H9 (cell line): ENCODE data around the gene HOXB6. TPM values are rescaled to one million over a fixed set of nuclear protein-coding genes. Genes with fewer than 3 reads are reported as not detected.
A peak's percentile ranks its signal among the peaks of the same experiment; 100 is the strongest.

ENCODE experiments used
- DNase-seq: peaks from one replicate; pipeline ENCODE4 v3.0.0-alpha.2; 2017
- H2AFZ ChIP-seq: one replicate; pipeline ENCODE4 v1.6.1; 2013; ENCODE audit warnings: mild to moderate bottlenecking, low read length, control low read depth, moderate library complexity
- H2AK5ac ChIP-seq: 2 replicates; pipeline ENCODE4 v1.6.1; 2013; ENCODE audit warnings: low read length, control low read depth, mixed read lengths; ENCODE audit not compliant: insufficient read length
- H2BK120ac ChIP-seq: one replicate; pipeline ENCODE4 v1.6.1; 2013; ENCODE audit warnings: low read depth, mild to moderate bottlenecking, low read length, control low read depth, inconsistent platforms; ENCODE audit not compliant: poor library complexity, severe bottlenecking
- H2BK12ac ChIP-seq: 2 replicates; pipeline ENCODE4 v1.6.1; 2013; ENCODE audit warnings: low read length, control low read depth, mixed read lengths, low read depth; ENCODE audit not compliant: insufficient read length
- H2BK15ac ChIP-seq: 2 replicates; pipeline ENCODE4 v1.6.1; 2013; ENCODE audit warnings: low read depth, low read length, control low read depth
- H2BK20ac ChIP-seq: one replicate; pipeline ENCODE4 v1.6.1; 2013; ENCODE audit warnings: low read depth, mild to moderate bottlenecking, low read length, control low read depth, inconsistent platforms; ENCODE audit not compliant: poor library complexity, severe bottlenecking
- H2BK5ac ChIP-seq: 2 replicates; pipeline ENCODE4 v1.6.1; 2013; ENCODE audit warnings: low read length, control low read depth, mixed read lengths; ENCODE audit not compliant: insufficient read length
- H3K14ac ChIP-seq: 2 replicates; pipeline ENCODE4 v1.6.1; 2013; ENCODE audit warnings: low read length, control low read depth; ENCODE audit not compliant: insufficient read depth
- H3K18ac ChIP-seq: 2 replicates; pipeline ENCODE4 v1.6.1; 2013; ENCODE audit warnings: low read depth, mild to moderate bottlenecking, mixed read lengths, low read length, control low read depth; ENCODE audit not compliant: insufficient read length
- H3K23ac ChIP-seq: 2 replicates; pipeline ENCODE4 v1.6.1; 2013; ENCODE audit warnings: low read length, control low read depth, mixed read lengths, low read depth; ENCODE audit not compliant: insufficient read length
- H3K23me2 ChIP-seq: 2 replicates; pipeline ENCODE4 v1.6.1; 2013; ENCODE audit warnings: low read depth, mild to moderate bottlenecking, mixed read lengths, low read length, control low read depth; ENCODE audit not compliant: insufficient read length, poor library complexity, severe bottlenecking
- H3K27ac ChIP-seq: 2 replicates; pipeline ENCODE4 v1.5.1; 2013; ENCODE audit warnings: low read length, control low read depth, mixed read lengths, low read depth; ENCODE audit not compliant: insufficient read length
- H3K27me3 ChIP-seq: 2 replicates; pipeline ENCODE4 v1.6.1; 2013; ENCODE audit warnings: low read length, control low read depth, inconsistent platforms; ENCODE audit not compliant: insufficient read depth
- H3K4ac ChIP-seq: 2 replicates; pipeline ENCODE4 v1.6.1; 2013; ENCODE audit warnings: low read depth, mild to moderate bottlenecking, control low read depth, inconsistent platforms, low read length, moderate library complexity
- H3K4me1 ChIP-seq: 2 replicates; pipeline ENCODE4 v1.6.1; 2013; ENCODE audit warnings: low read length, control low read depth, inconsistent platforms; ENCODE audit not compliant: insufficient read depth
- H3K4me2 ChIP-seq: 2 replicates; pipeline ENCODE4 v1.6.1; 2013; ENCODE audit warnings: low read length, control low read depth, mixed read lengths; ENCODE audit not compliant: insufficient read length, insufficient read depth
- H3K56ac ChIP-seq: 2 replicates; pipeline ENCODE4 v1.6.1; 2013; ENCODE audit warnings: low read depth, mild to moderate bottlenecking, mixed read lengths, low read length, control low read depth; ENCODE audit not compliant: insufficient read length
- H3K79me1 ChIP-seq: 2 replicates; pipeline ENCODE4 v1.6.1; 2013; ENCODE audit warnings: low read depth, mild to moderate bottlenecking, moderate library complexity, low read length, control low read depth, inconsistent platforms; ENCODE audit not compliant: insufficient read depth, poor library complexity, severe bottlenecking
- H3K79me2 ChIP-seq: 2 replicates; pipeline ENCODE4 v1.6.1; 2013; ENCODE audit warnings: low read length, control low read depth, inconsistent platforms; ENCODE audit not compliant: insufficient read depth
- H3K9ac ChIP-seq: 2 replicates; pipeline ENCODE4 v1.6.1; 2013; ENCODE audit warnings: low read length, control low read depth, mixed read lengths; ENCODE audit not compliant: insufficient read length; ENCODE audit errors: extremely low read depth
- H3K9me3 ChIP-seq: one replicate; pipeline ENCODE4 v1.6.1; 2013; ENCODE audit warnings: low read depth, low read length, inconsistent platforms; ENCODE audit not compliant: control insufficient read depth
- H3T11ph ChIP-seq: one replicate; pipeline ENCODE4 v1.6.1; 2013; ENCODE audit warnings: mild to moderate bottlenecking, low read length, control low read depth, inconsistent platforms
- H4K20me1 ChIP-seq: one replicate; pipeline ENCODE4 v1.6.1; 2013; ENCODE audit not compliant: control insufficient read depth, insufficient read length, insufficient read depth
- H4K5ac ChIP-seq: 2 replicates; pipeline ENCODE4 v1.6.1; 2013; ENCODE audit warnings: low read depth, mild to moderate bottlenecking, mixed read lengths, low read length, control low read depth; ENCODE audit not compliant: insufficient read length
- H4K8ac ChIP-seq: replicated peaks from 2 replicates; pipeline ENCODE4 v1.6.1; 2013; ENCODE audit warnings: low read length, control low read depth, mixed read lengths, low read depth; ENCODE audit not compliant: insufficient read length
- H4K91ac ChIP-seq: 2 replicates; pipeline ENCODE4 v1.6.1; 2013; ENCODE audit warnings: low read depth, mild to moderate bottlenecking, moderate library complexity, mixed read lengths, low read length, control low read depth; ENCODE audit not compliant: insufficient read length
- H3K27ac Mint-ChIP-seq, 3 experiments: 2 replicates in 2 of 3; 3 replicates in 1 of 3; pipeline ENCODE4 v1.8.0; 2020 to 2021; ENCODE audit warnings: mixed read lengths in 3 of 3, mild to moderate bottlenecking in 1 of 3, moderate library complexity in 1 of 3
- H3K27me3 Mint-ChIP-seq: 2 replicates; pipeline ENCODE4 v1.8.0; 2021; ENCODE audit warnings: low read depth, mild to moderate bottlenecking, moderate library complexity, mixed read lengths
- H3K36me3 Mint-ChIP-seq, 3 experiments: 2 replicates in 2 of 3; 3 replicates in 1 of 3; pipeline ENCODE4 v1.8.0; 2020 to 2021; ENCODE audit warnings: low read depth in 3 of 3, mixed read lengths in 3 of 3; ENCODE audit not compliant: insufficient read depth in 1 of 3
- H3K4me1 Mint-ChIP-seq, 2 experiments: 2 replicates each; pipeline ENCODE4 v1.8.0; 2020; ENCODE audit warnings: mixed read lengths in 2 of 2
- H3K4me3 Mint-ChIP-seq, 2 experiments: 2 replicates in 1 of 2; 3 replicates in 1 of 2; pipeline ENCODE4 v1.8.0; 2020 to 2021; ENCODE audit warnings: mild to moderate bottlenecking in 2 of 2, mixed read lengths in 2 of 2, moderate library complexity in 1 of 2
- H3K9me3 Mint-ChIP-seq, 2 experiments: 2 replicates in 1 of 2; 3 replicates in 1 of 2; pipeline ENCODE4 v1.8.0; 2020; ENCODE audit warnings: mild to moderate bottlenecking in 2 of 2, mixed read lengths in 2 of 2, moderate library complexity in 1 of 2
- WGBS: extraction: QIAGEN DNeasy Blood & Tissue Kit; methylation state at CpG from one replicate; pipeline ENCODE4 v1.1.7; 2013; ENCODE audit warnings: missing lambda C conversion rate, low lambda C conversion rate, mixed read lengths; ENCODE audit not compliant: insufficient read length; ENCODE audit errors: extremely low coverage; 5-methylcytosine and 5-hydroxymethylcytosine counted together
- total RNA-seq: library from RNA; stranded (reverse); gene quantifications from 2 replicates; pipeline ENCODE4 v1.2.1, GENCODE V29; 2021
- TF ChIP-seq, protein P1 (sequence below): fragments of 200-600 bp; sonication (generic); conservative IDR thresholded peaks from 3 replicates; pipeline ENCODE4 v1.8.0; 2021; ENCODE audit warnings: antibody characterized with exemption, mild to moderate bottlenecking

HOXB6 gene
- total RNA-seq, 1 experiment from 2014 or later, result not detected

DNA sequence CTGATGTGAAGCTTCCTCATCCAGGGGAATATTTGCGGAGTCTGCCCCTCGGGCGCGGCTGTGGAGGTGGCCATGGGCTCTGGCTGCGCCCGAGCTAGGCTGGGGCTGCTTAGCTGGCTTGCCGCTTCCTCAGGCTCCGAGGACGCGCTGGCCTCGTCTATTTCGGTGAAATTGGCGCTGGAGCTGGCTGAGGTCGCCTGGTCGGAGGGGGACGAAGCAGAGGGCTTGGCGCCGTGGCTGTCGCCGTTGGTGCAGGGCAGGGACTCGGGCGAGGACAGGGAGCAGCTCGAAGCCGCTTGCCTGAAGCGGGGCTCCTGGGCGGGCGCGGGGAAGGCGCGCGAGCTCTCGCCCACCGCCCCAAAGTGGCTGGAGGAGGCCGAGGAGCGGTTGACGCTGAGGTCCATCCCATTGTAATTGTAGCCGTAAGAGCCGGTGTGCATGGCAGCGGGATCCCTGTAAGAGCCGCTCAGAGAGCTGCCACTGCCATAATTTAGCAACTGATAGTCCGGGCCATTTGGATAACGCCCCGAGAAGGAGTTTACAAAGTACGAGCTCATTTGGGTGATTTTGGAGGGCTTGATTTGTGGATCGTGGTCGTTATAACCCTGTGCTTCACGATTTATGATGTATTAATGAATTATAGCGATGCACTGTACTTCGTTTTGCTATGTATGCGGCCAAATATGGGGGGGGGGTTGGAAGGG, 11.5 kb downstream of the HOXB6 start, which contains the start of gene HOXB5:
HOXB5 (minus strand) TSS at position 654 of the 704 bp plus-strand sequence; CDS start at position 557, 97 bp downstream.
- no peak within 1 kb of the TSS for H2BK5ac ChIP-seq
- H4K8ac ChIP-seq, result no peak within 1 kb of the TSS
- peak within 1 kb of the TSS; percentile 33 for H3K4me2 ChIP-seq
- no peak within 1 kb of the TSS for H3T11ph ChIP-seq
- no peak within 1 kb of the TSS for H2AK5ac ChIP-seq
- no peak within 1 kb of the TSS for H3K18ac ChIP-seq
- no peak within 1 kb of the TSS for H3K4ac ChIP-seq
- H2BK15ac ChIP-seq, result no peak within 1 kb of the TSS
- no peak within 1 kb of the TSS for H2BK120ac ChIP-seq
- H4K20me1 ChIP-seq, result no peaks in the 10 kb centered on the region
- no peak within 1 kb of the TSS for H2AFZ ChIP-seq
- H3K27ac ChIP-seq, result no peak within 1 kb of the TSS
- no peaks in the 10 kb centered on the region for H3K79me1 ChIP-seq
- no peaks in the 10 kb centered on the region for H3K36me3 Mint-ChIP-seq
- H3K23ac ChIP-seq, result no peak within 1 kb of the TSS
- no peak within 1 kb of the TSS for H4K91ac ChIP-seq
- H3K9me3 Mint-ChIP-seq, result peaks cover 4 to 16% of the 10 kb centered on the region in 2 experiments; a peak in 2 of 5 replicates
- H3K56ac ChIP-seq, result no peak within 1 kb of the TSS
- H3K4me1 Mint-ChIP-seq, result peaks cover 8 to 35% of the 10 kb centered on the region in 2 experiments
- no peak within 1 kb of the TSS for H2BK12ac ChIP-seq
- H3K23me2 ChIP-seq, result no peaks in the 10 kb centered on the region
- DNase-seq, result peak; percentile 70
- TF ChIP-seq, protein P1, sequence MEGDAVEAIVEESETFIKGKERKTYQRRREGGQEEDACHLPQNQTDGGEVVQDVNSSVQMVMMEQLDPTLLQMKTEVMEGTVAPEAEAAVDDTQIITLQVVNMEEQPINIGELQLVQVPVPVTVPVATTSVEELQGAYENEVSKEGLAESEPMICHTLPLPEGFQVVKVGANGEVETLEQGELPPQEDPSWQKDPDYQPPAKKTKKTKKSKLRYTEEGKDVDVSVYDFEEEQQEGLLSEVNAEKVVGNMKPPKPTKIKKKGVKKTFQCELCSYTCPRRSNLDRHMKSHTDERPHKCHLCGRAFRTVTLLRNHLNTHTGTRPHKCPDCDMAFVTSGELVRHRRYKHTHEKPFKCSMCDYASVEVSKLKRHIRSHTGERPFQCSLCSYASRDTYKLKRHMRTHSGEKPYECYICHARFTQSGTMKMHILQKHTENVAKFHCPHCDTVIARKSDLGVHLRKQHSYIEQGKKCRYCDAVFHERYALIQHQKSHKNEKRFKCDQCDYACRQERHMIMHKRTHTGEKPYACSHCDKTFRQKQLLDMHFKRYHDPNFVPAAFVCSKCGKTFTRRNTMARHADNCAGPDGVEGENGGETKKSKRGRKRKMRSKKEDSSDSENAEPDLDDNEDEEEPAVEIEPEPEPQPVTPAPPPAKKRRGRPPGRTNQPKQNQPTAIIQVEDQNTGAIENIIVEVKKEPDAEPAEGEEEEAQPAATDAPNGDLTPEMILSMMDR, result no peak
- no peak within 1 kb of the TSS for H4K5ac ChIP-seq
- H3K9me3 ChIP-seq, result no peaks in the 10 kb centered on the region
- no peak within 1 kb of the TSS for H3K27ac Mint-ChIP-seq
- WGBS, result no CpG with 5 or more reads among the region's 50 CpGs
- peaks cover 100% of the 10 kb centered on the region for H3K27me3 Mint-ChIP-seq
- no peaks in the 10 kb centered on the region for H3K79me2 ChIP-seq
- H3K14ac ChIP-seq, result no peak within 1 kb of the TSS
- peak within 1 kb of the TSS in 1 of 2 experiments; percentile 31; a peak in 2 of 5 replicates for H3K4me3 Mint-ChIP-seq
- no peak within 1 kb of the TSS for H2BK20ac ChIP-seq
- no peaks in the 10 kb centered on the region for H3K4me1 ChIP-seq
- no peak within 1 kb of the TSS for H3K9ac ChIP-seq
- peaks cover 99% of the 10 kb centered on the region for H3K27me3 ChIP-seq
